Measurements from ENCODE around the gene TMEM204. TPM values are rescaled to one million over a fixed set of nuclear protein-coding genes. Genes with fewer than 3 reads are reported as not detected.

TMEM204 gene
- total RNA-seq, 1 donor from 2014 or later = 0.18 TPM

GRCh38 chr16:1580256-1580655 is 46.8 kb downstream of the TMEM204 start:
- H3K27me3 Mint-ChIP-seq = no peaks in the 10 kb centered on the region
- POLR2A ChIA-PET = no interaction called here

GRCh38 chr16:1580956-1581355 is 47.5 kb downstream of the TMEM204 start:
- ChIA-PET CTCF (no interaction called here), POLR2A (no interaction called here)
- H3K27me3 Mint-ChIP-seq = no peaks in the 10 kb centered on the region
- peaks cover 2% of the 10 kb centered on the region for H3K9me3 Mint-ChIP-seq
- DNase-seq (no peak), ATAC-seq (ENCODE audit: low read depth) (no peak)
- no peak overlapping the region for H3K4me3 Mint-ChIP-seq
- no peak overlapping the region for H3K27ac Mint-ChIP-seq
- no peaks in the 10 kb centered on the region for H3K36me3 Mint-ChIP-seq (ENCODE audit: low read depth)
- intact Hi-C loops (cut with micrococcal nuclease) = no loop called here
- no peak for TF ChIP-seq CTCF (IDR thresholded peaks at IDR 0.05)
- no peaks in the 10 kb centered on the region for H3K4me1 Mint-ChIP-seq

More at GRCh38 chr16:1580256-1580655, 46.8 kb downstream of the TMEM204 start:
- CTCF ChIA-PET = no interaction called here
- TF ChIP-seq CTCF (IDR thresholded peaks at IDR 0.05) = no peak
- ATAC-seq (ENCODE audit: low read depth) (no peak), DNase-seq (no peak)
- H3K4me3 Mint-ChIP-seq = no peak overlapping the region
- intact Hi-C loops (cut with micrococcal nuclease) = no loop called here
- no peaks in the 10 kb centered on the region for H3K4me1 Mint-ChIP-seq
- no peak overlapping the region for H3K27ac Mint-ChIP-seq
- peaks cover 2% of the 10 kb centered on the region for H3K9me3 Mint-ChIP-seq
- H3K36me3 Mint-ChIP-seq (ENCODE audit: low read depth) = no peaks in the 10 kb centered on the region

GRCh38 chr16:1581804-1582203 is 48.3 kb downstream of the TMEM204 start:
- Mint-ChIP-seq H3K4me1 (no peaks in the 10 kb centered on the region), H3K4me3 (no peak overlapping the region), H3K27ac (no peak overlapping the region), H3K27me3 (no peaks in the 10 kb centered on the region), H3K36me3 (ENCODE audit: low read depth) (no peaks in the 10 kb centered on the region), H3K9me3 (peaks cover 2% of the 10 kb centered on the region)
- ATAC-seq (ENCODE audit: low read depth) = no peak
- TF ChIP-seq CTCF (IDR thresholded peaks at IDR 0.05) = no peak
- POLR2A ChIA-PET = no interaction called here
- DNase-seq = no peak
- intact Hi-C loops (cut with micrococcal nuclease) = no loop called here
- CTCF ChIA-PET = no interaction called here

- Mint-ChIP-seq H3K4me3 (no peak overlapping the region), H3K4me1 (no peaks in the 10 kb centered on the region), H3K9me3 (peaks cover 2% of the 10 kb centered on the region), H3K27me3 (no peaks in the 10 kb centered on the region), H3K36me3 (ENCODE audit: low read depth) (no peaks in the 10 kb centered on the region), H3K27ac (no peak overlapping the region)
- ChIA-PET CTCF (no interaction called here), POLR2A (no interaction called here)
- ATAC-seq (ENCODE audit: low read depth) = no peak
- no peak for DNase-seq
- TF ChIP-seq CTCF (IDR thresholded peaks at IDR 0.05) = no peak
- intact Hi-C loops (cut with micrococcal nuclease) = no loop called here
Observed at GRCh38 chr16:1583180-1583579, 49.7 kb downstream of the TMEM204 start.

- H3K9me3 Mint-ChIP-seq = peaks cover 2% of the 10 kb centered on the region
- CTCF ChIA-PET = no interaction called here
- ATAC-seq (ENCODE audit: low read depth) = no peak
- no peaks in the 10 kb centered on the region for H3K4me1 Mint-ChIP-seq
- H3K27me3 Mint-ChIP-seq = no peaks in the 10 kb centered on the region
- intact Hi-C loops (cut with micrococcal nuclease) = no loop called here
- TF ChIP-seq CTCF (IDR thresholded peaks at IDR 0.05) = no peak
- POLR2A ChIA-PET = no interaction called here
- no peak for DNase-seq
- H3K27ac Mint-ChIP-seq = no peak overlapping the region
- no peak overlapping the region for H3K4me3 Mint-ChIP-seq
- H3K36me3 Mint-ChIP-seq (ENCODE audit: low read depth) = no peaks in the 10 kb centered on the region
Observed at GRCh38 chr16:1584926-1585484, 51.5 kb downstream of the TMEM204 start.
